IMR-90 (cell line): ENCODE results near the gene KRTAP10-7. TPM values are rescaled to one million over a fixed set of nuclear protein-coding genes. Genes with fewer than 3 reads are reported as not detected.

Experiments
- ATAC-seq: fragments of 200-7000 bp; cut with Tn5 transposase; 2 replicates; pipeline ENCODE4 v1.9.1; 2020; ENCODE audit warnings: low read depth, mild to moderate bottlenecking, moderate library complexity
- BruUV-seq: library from RNA; stranded (reverse); fragments of 400-500 nt; replicated peaks from 2 replicates; lab custom pipeline; 2021; lab: Mats Ljungman, UMichigan
- CTCF ChIA-PET: fragments of 300-600 bp; formaldehyde crosslinking; extraction: SDS; loops from one replicate; lab custom pipeline; 2021; ENCODE audit warnings: antibody characterized with exemption; lab: Yijun Ruan, JAX
- POLR2A ChIA-PET: fragments of 300-600 bp; sonication (Branson Sonifier 250); formaldehyde crosslinking; loops from one replicate; lab custom pipeline; 2022; ENCODE audit warnings: antibody characterized with exemption; ENCODE audit not compliant: unreplicated experiment; lab: Charles Lee
- DNase-seq: peaks from one replicate; pipeline ENCODE4 v3.0.0; 2013
- H2AFZ ChIP-seq: replicated peaks from 2 replicates; pipeline ENCODE3; 2013; ENCODE audit warnings: low read length, mild to moderate bottlenecking; ENCODE audit not compliant: poor library complexity
- H2AK5ac ChIP-seq: 2 replicates; pipeline ENCODE4 v1.6.1; 2013; ENCODE audit warnings: low read depth, low read length, inconsistent platforms
- H2AK9ac ChIP-seq: replicated peaks from 2 replicates; pipeline ENCODE3; 2013; ENCODE audit warnings: mild to moderate bottlenecking, low read depth, low read length, moderate library complexity; ENCODE audit not compliant: poor library complexity
- H2BK120ac ChIP-seq: 2 replicates; pipeline ENCODE4 v1.6.1; 2013; ENCODE audit warnings: low read depth, low read length, inconsistent platforms
- H2BK15ac ChIP-seq: 3 replicates; pipeline ENCODE4 v1.6.1; 2013; ENCODE audit warnings: low read depth, low read length, inconsistent platforms
- H2BK20ac ChIP-seq: 2 replicates; pipeline ENCODE4 v1.6.1; 2013; ENCODE audit warnings: low read depth, mild to moderate bottlenecking, inconsistent platforms, low read length, moderate library complexity
- H2BK5ac ChIP-seq: 2 replicates; pipeline ENCODE4 v1.6.1; 2013; ENCODE audit warnings: mild to moderate bottlenecking, low read depth, low read length, inconsistent platforms; ENCODE audit not compliant: poor library complexity, severe bottlenecking
- H3K14ac ChIP-seq: replicated peaks from 2 replicates; pipeline ENCODE4 v1.6.1; 2013; ENCODE audit warnings: low read depth, low read length, inconsistent platforms
- H3K18ac ChIP-seq: 2 replicates; pipeline ENCODE4 v1.6.1; 2013; ENCODE audit warnings: low read depth, low read length, control low read depth
- H3K23ac ChIP-seq: 2 replicates; pipeline ENCODE4 v1.6.1; 2013; ENCODE audit warnings: low read depth, low read length, inconsistent platforms
- H3K27ac ChIP-seq: 2 replicates; pipeline ENCODE4 v1.5.1; 2013; ENCODE audit warnings: mild to moderate bottlenecking, control low read depth, low read length; ENCODE audit not compliant: insufficient read depth
- H3K27me3 ChIP-seq: 2 replicates; pipeline ENCODE4 v1.6.1; 2013; ENCODE audit warnings: low read length; ENCODE audit not compliant: control insufficient read depth, insufficient read depth
- H3K36me3 ChIP-seq: 2 replicates; pipeline ENCODE4 v1.6.1; 2013; ENCODE audit warnings: low read length, mixed read lengths; ENCODE audit not compliant: control insufficient read depth, insufficient read depth
- H3K4ac ChIP-seq: 2 replicates; pipeline ENCODE4 v1.6.1; 2013; ENCODE audit warnings: low read depth, low read length, inconsistent platforms
- H3K4me1 ChIP-seq: 2 replicates; pipeline ENCODE4 v1.6.1; 2013; ENCODE audit warnings: low read length, mixed read lengths; ENCODE audit not compliant: control insufficient read depth, insufficient read depth
- H3K4me2 ChIP-seq: 2 replicates; pipeline ENCODE4 v1.6.1; 2013; ENCODE audit warnings: low read depth, mild to moderate bottlenecking, control low read depth, low read length, moderate library complexity
- H3K4me3 ChIP-seq: 2 replicates; pipeline ENCODE4 v1.5.1; 2013; ENCODE audit warnings: low read depth, mild to moderate bottlenecking, control low read depth, low read length, moderate library complexity; ENCODE audit not compliant: insufficient read depth
- H3K56ac ChIP-seq: 2 replicates; pipeline ENCODE4 v1.6.1; 2013; ENCODE audit warnings: low read length, inconsistent platforms; ENCODE audit not compliant: insufficient read depth; ENCODE audit errors: extremely low read depth
- H3K79me1 ChIP-seq, 2 experiments: 2 replicates each; pipeline ENCODE4 v1.6.1; 2013; ENCODE audit warnings: low read length in 2 of 2, inconsistent platforms in 1 of 2, low read depth in 1 of 2
- H3K9ac ChIP-seq: 2 replicates; pipeline ENCODE4 v1.6.1; 2013; ENCODE audit warnings: low read depth, low read length, control low read depth
- H3K9me1 ChIP-seq: 2 replicates; pipeline ENCODE4 v1.6.1; 2013; ENCODE audit warnings: low read length, inconsistent platforms; ENCODE audit not compliant: insufficient read depth
- H3K9me3 ChIP-seq: 2 replicates; pipeline ENCODE4 v1.6.1; 2013; ENCODE audit warnings: low read length; ENCODE audit not compliant: control insufficient read depth, insufficient read depth
- H4K20me1 ChIP-seq: 2 replicates; pipeline ENCODE4 v1.6.1; 2013; ENCODE audit warnings: low read length, inconsistent platforms; ENCODE audit not compliant: insufficient read depth
- H4K5ac ChIP-seq: 2 replicates; pipeline ENCODE4 v1.6.1; 2013; ENCODE audit warnings: mild to moderate bottlenecking, low read depth, low read length, control low read depth
- H4K8ac ChIP-seq, 2 experiments: 2 replicates each; pipeline ENCODE4 v1.6.1; 2013; ENCODE audit warnings: low read depth in 2 of 2, low read length in 2 of 2, control low read depth in 1 of 2, inconsistent platforms in 1 of 2
- H4K91ac ChIP-seq: 2 replicates; pipeline ENCODE4 v1.6.1; 2013; ENCODE audit warnings: low read depth, low read length, inconsistent platforms; ENCODE audit not compliant: insufficient read depth
- NFE2L2 ChIP-seq: fragments of 150-350 bp; IDR thresholded peaks from 2 replicates; pipeline ENCODE4 v1.6.1; 2016; ENCODE audit warnings: low read depth, mild to moderate bottlenecking, low read length
- RCOR1 ChIP-seq: IDR thresholded peaks from 2 replicates; pipeline ENCODE4 v1.6.1; 2012; ENCODE audit warnings: mild to moderate bottlenecking, low read length, improper control_type of control experiment; ENCODE audit not compliant: insufficient replicate concordance
- RFX5 ChIP-seq: IDR thresholded peaks from 2 replicates; pipeline ENCODE4 v1.8.0; 2012; ENCODE audit warnings: low read depth, mild to moderate bottlenecking, low read length, moderate library complexity
- WGBS, 2 experiments: methylation state at CpG; one replicate each; pipeline versions ENCODE4 v1.1.5 to v1.1.7; 2013; ENCODE audit warnings: missing lambda C conversion rate in 2 of 2; ENCODE audit not compliant: insufficient read length in 1 of 2; ENCODE audit errors: extremely low coverage in 2 of 2; 5-methylcytosine and 5-hydroxymethylcytosine counted together
- dilution Hi-C: fragments of 300-500 bp; cut with HindIII; formaldehyde crosslinking; loops from one replicate; pipeline ENCODE4 v1.14.3; 2018; ENCODE audit warnings: low sequenced_read_pairs; ENCODE audit not compliant: unreplicated experiment
- in situ Hi-C: fragments of 300-500 bp; cut with MboI; formaldehyde crosslinking; loops from 3 replicates; pipeline ENCODE4 v1.14.3; 2019; ENCODE audit warnings: low sequenced_read_pairs, inconsistent platforms, mixed read lengths
- intact Hi-C: fragments of 100-400 bp; cut with micrococcal nuclease; formaldehyde crosslinking; loops from 2 replicates; pipeline ENCODE4 v1.10.0; 2022
- polyA plus RNA-seq, 3 experiments: library from polyadenylated mRNA; depleted of rRNA; stranded (reverse); fragments of >200 nt; gene quantifications; 2 replicates each; pipeline ENCODE4 v1.2.3, GENCODE V29; 2012; ENCODE audit warnings: low replicate concordance in 1 of 3
- total RNA-seq: library from RNA; depleted of rRNA; stranded (reverse); fragments of >200 nt; gene quantifications from 2 replicates; pipeline ENCODE4 v1.2.3, GENCODE V29; 2012
- TF ChIP-seq, protein P1 (sequence below): fragments of 150-350 bp; IDR thresholded peaks from 2 replicates; pipeline ENCODE4 v1.6.1; 2017; ENCODE audit warnings: mild to moderate bottlenecking, antibody characterized with exemption, low read length, low read depth

KRTAP10-7 gene
- total and polyA plus RNA-seq, 2 of the 4 experiments (the other 2 are of a cell fraction) = not detected

DNA sequence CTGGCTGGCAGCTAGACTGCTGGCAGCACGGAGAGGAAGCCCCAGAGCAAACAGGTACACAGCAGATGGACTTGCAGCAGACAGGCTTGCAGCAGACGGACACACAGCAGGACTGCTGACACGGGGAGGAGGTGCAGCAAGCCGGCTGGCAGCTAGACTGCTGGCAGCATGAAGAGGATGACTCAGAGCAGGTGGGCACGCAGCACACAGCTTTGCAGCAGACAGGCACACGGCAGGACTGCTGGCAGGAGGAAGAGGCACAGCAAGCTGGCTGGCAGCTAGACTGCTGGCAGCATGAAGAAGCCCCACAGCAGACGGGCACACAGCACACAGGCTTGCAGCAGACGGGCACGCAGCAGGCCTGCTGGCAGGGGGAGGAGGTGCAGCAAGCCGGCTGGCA lies 49.6 kb upstream of the KRTAP10-7 start:
- whole genome bisulfite sequencing, 2 experiments = 57% methylated on average over 9 of the region's 10 CpGs; no CpG with 5 or more reads in 1 of the 2 experiments
- DNase-seq = no peak
- dilution Hi-C loops (no loop called here), intact Hi-C loops (no loop called here), in situ Hi-C loops (no loop called here)
- no TSS peak for BruUV-seq
- no peaks in the 10 kb centered on the region for H3K9me1 ChIP-seq
- H3K4me2 ChIP-seq = no peak overlapping the region
- no peak overlapping the region for H2BK20ac ChIP-seq
- no peak overlapping the region for H4K5ac ChIP-seq
- no peak overlapping the region for H2AK5ac ChIP-seq
- no peak overlapping the region for H2BK5ac ChIP-seq
- H3K9ac ChIP-seq = no peak overlapping the region
- H3K18ac ChIP-seq = no peak overlapping the region
- no peak overlapping the region for H2AFZ ChIP-seq
- ATAC-seq = no peak
- H4K91ac ChIP-seq = no peak overlapping the region
- no peaks in the 10 kb centered on the region for H4K20me1 ChIP-seq
- H3K36me3 ChIP-seq = no peaks in the 10 kb centered on the region
- no peak overlapping the region for H3K27ac ChIP-seq
- H2BK120ac ChIP-seq = no peak overlapping the region
- no peaks in the 10 kb centered on the region for H3K79me1 ChIP-seq
- POLR2A ChIA-PET = no interaction called here
- CTCF ChIA-PET = no interaction called here
- H3K14ac ChIP-seq = no peak overlapping the region
- TF ChIP-seq, protein P1, sequence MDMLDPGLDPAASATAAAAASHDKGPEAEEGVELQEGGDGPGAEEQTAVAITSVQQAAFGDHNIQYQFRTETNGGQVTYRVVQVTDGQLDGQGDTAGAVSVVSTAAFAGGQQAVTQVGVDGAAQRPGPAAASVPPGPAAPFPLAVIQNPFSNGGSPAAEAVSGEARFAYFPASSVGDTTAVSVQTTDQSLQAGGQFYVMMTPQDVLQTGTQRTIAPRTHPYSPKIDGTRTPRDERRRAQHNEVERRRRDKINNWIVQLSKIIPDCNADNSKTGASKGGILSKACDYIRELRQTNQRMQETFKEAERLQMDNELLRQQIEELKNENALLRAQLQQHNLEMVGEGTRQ = no peak
- TF ChIP-seq NFE2L2 = no peak
- TF ChIP-seq RFX5 = no peak
- no peak for TF ChIP-seq RCOR1
- no peak overlapping the region for H3K4me3 ChIP-seq
- H4K8ac ChIP-seq = no peak overlapping the region
- H2AK9ac ChIP-seq = no peak overlapping the region
- H3K23ac ChIP-seq = no peak overlapping the region
- no peak overlapping the region for H2BK15ac ChIP-seq
- no peak overlapping the region for H3K56ac ChIP-seq
- H3K4ac ChIP-seq = no peak overlapping the region
- H3K9me3 ChIP-seq = peaks cover 2% of the 10 kb centered on the region; the same call in 1 of the 2 replicates
- peaks cover 14% of the 10 kb centered on the region for H3K27me3 ChIP-seq
- H3K4me1 ChIP-seq = no peaks in the 10 kb centered on the region
